NCI-H345 treated with DMSO at 0.1 percent for 48 hours (cell line): ENCODE results near the gene MRPS25.

Experiments used
- DNase-seq: peaks from one replicate; lab custom pipeline; 2025; ENCODE audit not compliant: unreplicated experiment; lab: John Stamatoyannopoulos, UW

Gene MRPS25

GRCh38 chr3:15064835-15065549 is at the start of gene MRPS25:
TSS of gene MRPS25 (minus strand) at chr3:15065315. CDS start at chr3:15065194, 121 bp downstream.
- DNase-seq, result peak; percentile 47

DNA sequence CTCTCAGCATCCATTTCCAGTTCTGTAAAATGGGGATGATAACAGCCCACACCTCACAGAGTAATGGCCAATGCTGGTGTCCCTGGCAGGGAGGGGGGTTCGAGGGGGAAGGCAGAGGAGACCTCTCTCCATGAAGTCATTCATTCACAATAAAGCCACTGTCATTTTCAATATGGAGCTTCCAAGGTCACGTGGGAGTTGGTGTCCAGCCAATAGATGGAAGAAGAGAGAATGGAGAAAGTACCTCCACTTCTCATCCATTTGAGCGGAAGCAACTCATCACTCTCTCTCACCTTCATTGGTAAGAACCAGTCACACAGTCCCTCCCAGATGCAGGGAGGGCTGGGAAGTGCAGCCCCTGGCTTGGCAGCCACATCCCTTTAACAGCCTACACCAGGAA is 48.8 kb upstream of the MRPS25 start:
- no peak for DNase-seq

DNA sequence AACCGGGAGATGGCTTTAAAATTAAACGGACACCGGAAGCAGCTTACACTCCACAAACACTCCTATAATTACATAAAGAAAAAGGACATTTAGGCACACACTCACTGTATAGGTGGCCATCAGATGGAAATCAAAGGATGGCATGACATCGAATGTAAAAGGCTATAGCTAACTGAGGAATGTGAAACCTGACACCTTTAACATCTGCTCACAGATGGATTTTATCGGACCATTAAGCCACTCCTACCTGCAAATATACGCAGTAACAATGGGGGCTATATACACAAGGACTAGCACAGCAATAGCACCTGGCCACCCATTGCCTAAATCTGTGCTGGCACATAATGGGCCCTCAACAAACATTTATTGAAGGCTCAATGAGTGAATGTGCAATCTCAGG is 48.4 kb upstream of the MRPS25 start:
- DNase-seq, result peak; percentile 32

GRCh38 chr3:15112011-15112410 is 46.9 kb upstream of the MRPS25 start:
- no peak for DNase-seq

- no peak for DNase-seq
These were observed 45.1 kb upstream of the MRPS25 start for GRCh38 chr3:15110206-15110605.

DNA sequence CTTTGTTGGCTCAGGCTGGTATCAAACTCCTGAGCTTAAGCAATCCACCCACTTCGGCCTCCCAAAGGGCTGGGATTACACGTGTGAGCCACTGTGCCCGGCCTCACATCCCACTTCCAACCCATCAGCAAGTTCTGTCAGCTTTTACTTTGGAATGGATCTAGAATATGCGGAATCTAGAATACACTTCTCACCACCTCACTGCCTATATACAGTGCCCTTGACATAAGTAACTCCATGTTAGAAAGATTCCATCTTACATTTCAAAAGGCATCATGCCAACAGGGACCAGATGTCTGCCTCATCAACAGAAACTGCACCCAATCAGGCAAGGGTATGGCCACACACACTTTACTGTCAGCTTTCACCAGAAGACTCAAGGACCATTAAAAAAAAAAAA is 43.8 kb upstream of the MRPS25 start:
- no peak for DNase-seq

DNA sequence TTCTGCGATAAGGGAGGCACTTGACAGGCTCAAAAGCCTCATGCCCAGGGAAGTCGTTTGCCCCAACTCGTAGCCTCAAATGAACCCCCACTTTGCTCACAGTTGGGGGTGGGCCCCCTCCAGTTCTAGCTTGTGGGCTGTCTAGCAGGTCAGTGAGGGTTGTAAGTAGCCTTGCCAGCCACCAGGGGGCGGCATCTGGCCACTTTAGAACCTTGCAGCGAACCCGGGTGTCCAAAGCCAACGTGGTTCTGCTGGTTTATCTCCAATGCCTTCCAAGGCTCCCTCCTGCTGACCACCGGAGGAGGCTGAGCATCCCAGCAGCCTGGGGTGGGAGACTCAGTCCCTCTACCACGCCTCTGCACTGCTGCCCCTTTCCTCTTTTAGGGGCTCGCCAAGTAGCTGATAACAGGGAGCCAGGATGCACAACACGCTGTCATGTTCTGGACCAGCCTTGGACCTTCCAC is 43.0 kb upstream of the MRPS25 start:
- DNase-seq, result peak; percentile 17

DNA sequence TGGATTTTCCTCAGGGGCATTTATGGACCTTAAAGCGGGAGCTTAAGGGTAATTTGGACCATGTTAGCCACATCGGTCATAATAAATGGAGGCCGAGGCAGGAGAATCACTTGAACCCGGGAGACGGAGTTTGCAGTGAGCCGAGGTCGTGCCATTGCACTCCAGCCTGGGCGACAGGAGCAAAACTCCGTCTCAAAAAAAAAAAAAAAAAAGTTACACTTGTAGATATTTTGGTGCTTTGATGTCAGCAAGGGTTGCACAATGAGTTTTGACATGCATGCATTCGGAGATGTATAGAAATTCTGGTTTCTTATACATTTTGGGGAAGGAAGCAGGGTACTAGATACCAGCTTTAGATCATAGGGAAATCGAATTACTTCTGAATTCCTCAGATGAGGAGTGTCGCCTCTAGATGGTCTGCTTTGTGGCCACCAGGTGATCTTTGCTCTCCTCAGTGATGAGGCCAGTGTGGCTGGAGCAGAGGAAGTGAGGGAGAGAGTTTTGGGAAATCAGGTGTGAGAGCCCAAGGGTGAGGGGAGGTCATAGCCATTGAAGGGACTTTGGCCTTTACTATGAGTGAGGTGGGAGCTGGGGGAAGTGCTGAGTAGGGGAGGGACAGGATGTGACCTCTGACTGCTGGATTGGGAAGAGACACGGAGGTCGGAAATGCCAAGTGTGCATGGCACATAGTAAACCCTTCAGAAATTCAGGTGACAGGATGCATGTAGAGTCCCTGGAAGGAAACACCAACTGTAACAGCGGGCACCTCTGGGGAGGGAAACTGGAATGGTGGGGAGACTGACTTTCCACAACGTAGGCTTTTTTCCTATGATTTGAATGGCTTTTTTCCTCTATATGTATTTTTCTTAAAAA is 42.2 kb upstream of the MRPS25 start:
- no peak for DNase-seq

- no peak for DNase-seq
These were observed 37.7 kb upstream of the MRPS25 start for GRCh38 chr3:15102836-15103235.

- DNase-seq, result no peak
These were observed 37.1 kb upstream of the MRPS25 start for GRCh38 chr3:15102256-15102655.

DNA sequence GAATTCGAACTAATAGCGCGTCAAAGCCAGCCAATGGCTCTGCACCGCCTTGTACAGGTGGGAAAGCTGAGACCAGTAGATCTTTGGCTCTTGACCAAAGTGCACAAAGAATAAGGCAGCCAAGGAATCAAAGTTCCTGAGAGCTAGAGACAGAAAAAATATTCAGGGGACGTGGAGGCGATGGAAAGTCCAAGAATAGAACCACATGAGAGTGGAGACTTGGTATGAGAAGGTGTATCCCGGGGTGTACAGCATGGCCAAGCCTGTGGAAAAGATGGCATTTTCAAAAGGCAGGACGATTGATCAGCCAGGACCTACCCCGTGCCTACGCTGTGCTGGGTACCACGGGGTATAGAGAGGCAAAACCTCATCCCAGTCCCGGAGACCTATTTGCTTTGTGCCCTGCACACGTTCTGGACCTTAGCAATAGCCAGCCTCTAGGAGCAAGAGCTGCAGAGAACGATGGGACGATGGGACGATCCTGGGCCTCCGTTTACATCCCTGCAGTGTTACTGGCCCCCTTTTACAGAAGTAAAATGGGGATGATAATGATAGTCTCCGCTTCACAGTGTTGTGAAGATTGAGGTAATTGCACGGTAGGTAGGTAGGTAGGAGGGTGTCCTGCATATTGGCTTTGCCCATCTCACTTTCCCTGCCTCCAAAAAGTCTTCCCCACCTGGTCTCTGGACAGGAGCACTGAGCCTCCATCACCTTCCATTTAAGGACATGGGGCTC is 34.4 kb upstream of the MRPS25 start:
- DNase-seq, result no peak

- DNase-seq, result peak; percentile 73
These were observed 33.6 kb upstream of the MRPS25 start, which contains the start of gene RBSN for GRCh38 chr3:15098503-15099363. TSS of gene RBSN (minus strand) at chr3:15099148. CDS start at chr3:15096120, 3,028 bp downstream.

GRCh38 chr3:15097891-15098290 is 32.8 kb upstream of the MRPS25 start:
- no peak for DNase-seq

DNA sequence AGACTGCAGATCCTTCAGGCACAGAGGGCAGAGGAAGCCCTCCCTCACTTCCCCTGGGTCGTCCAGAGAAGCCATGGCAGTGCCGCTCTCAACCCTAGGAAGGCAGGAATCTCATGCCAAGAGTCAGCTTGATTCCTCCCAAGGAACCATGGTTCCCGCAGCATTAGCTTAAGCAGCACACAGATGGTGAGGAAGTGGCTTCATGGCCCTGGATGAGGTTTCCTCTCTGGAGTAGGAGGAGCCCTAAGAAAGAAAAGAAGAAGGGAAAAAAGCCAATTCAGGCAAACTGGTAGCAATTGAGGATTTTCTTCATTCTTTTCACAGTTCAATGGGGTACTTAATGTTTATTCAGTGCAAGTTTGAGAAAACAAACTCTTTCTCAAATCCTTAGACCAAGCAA is 30.9 kb upstream of the MRPS25 start:
- no peak for DNase-seq

GRCh38 chr3:15094187-15094875 is 29.2 kb upstream of the MRPS25 start:
- DNase-seq, result no peak

- no peak for DNase-seq
These were observed 27.6 kb upstream of the MRPS25 start for GRCh38 chr3:15092686-15093085.

DNA sequence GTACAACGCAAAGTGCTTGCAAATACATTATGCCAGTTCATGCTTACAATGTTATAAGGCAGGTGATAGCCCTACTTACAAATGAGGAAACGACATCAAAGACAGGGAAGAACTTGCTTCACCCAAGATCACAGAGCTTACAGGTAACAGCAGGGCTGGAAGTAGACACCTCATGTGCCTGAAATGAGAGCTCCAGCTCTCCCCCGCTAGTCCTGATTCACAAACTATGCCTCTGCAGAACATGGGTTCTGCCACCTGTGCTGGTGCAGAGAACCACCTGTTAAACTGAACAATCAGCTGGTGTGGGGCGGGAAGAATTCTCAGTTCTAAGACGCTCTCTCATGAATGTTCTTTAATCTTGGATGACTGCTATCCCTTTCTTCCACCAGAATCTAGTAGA is 26.5 kb upstream of the MRPS25 start:
- no peak for DNase-seq

GRCh38 chr3:15089201-15089600 is 24.1 kb upstream of the MRPS25 start:
- DNase-seq, result no peak

DNA sequence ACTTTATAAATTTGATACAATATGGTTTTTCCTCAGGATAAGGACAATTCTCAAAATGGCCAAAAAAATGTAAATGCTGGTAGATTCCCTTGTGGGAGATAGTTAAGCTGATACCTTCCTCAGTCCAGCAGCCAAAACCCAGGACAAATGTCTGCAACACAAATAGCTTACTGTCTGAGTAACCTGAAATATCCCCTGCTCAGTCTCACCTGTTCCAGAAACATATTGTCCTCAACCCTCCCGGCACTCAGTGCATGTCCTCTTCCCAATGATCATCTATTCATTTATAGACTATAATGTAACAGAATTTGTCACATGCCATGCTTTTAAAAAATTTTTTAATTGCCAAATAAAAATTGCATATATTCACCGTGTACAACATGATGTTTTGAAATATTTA is 21.6 kb upstream of the MRPS25 start:
- DNase-seq, result no peak

DNA sequence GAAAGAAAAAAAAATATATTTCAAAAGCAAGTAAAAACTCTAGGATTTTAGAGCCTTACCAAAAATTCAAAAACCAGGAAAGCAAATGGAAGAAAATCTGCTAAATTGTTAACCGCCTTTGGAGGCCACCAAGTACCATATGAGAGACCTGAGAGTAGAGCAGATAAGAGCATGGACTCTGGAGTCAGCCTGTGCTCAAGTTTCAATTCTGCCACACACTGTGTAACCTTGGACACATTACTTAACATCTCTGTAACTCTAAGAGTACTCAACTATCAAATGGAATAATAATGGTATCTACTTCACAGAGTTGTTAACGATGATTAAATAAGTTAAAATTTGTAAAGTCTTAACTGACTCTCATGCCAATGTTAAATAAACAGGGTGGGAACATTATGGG is 21.1 kb upstream of the MRPS25 start:
- no peak for DNase-seq
